Neural cell (in vitro differentiated cells): ENCODE measurements around the gene POLR1C. TPM values are rescaled to one million over a fixed set of nuclear protein-coding genes. Genes with fewer than 3 reads are reported as not detected.

ENCODE experiments used
- H2AFZ ChIP-seq: fragments of 200-600, 300-800 bp; sonication (generic), shearing (Covaris generic); 2 replicates; pipeline ENCODE4 v1.6.0; 2014; ENCODE audit warnings: low read depth, mild to moderate bottlenecking, antibody characterized with exemption, low read length, moderate library complexity
- H3F3A ChIP-seq: fragments of 200-600 bp; shearing (Covaris generic); 2 replicates; pipeline ENCODE4 v1.6.1; 2016; ENCODE audit warnings: mild to moderate bottlenecking, moderate library complexity, mixed read lengths, antibody characterized with exemption, low read length; ENCODE audit not compliant: insufficient read depth, poor library complexity, severe bottlenecking
- H3K27ac ChIP-seq: fragments of 200-600, 300-800 bp; sonication (generic), shearing (Covaris generic); 2 replicates; pipeline ENCODE4 v1.5.1; 2014; ENCODE audit warnings: mild to moderate bottlenecking, low read length, moderate library complexity
- H3K27me3 ChIP-seq: fragments of 300-800, 200-600 bp; sonication (generic), shearing (Covaris generic); 2 replicates; pipeline ENCODE4 v1.6.0; 2014; ENCODE audit warnings: mild to moderate bottlenecking, low read depth, low read length, moderate library complexity; ENCODE audit not compliant: insufficient read depth
- H3K36me3 ChIP-seq: fragments of 300-800, 200-600 bp; sonication (generic), shearing (Covaris generic); 2 replicates; pipeline ENCODE4 v1.5.1; 2014; ENCODE audit warnings: mild to moderate bottlenecking, antibody characterized with exemption, low read length, moderate library complexity; ENCODE audit not compliant: insufficient read depth
- H3K4me2 ChIP-seq: fragments of 300-800, 200-600 bp; sonication (generic), shearing (Covaris generic); 2 replicates; pipeline ENCODE4 v1.6.0; 2014; ENCODE audit warnings: mild to moderate bottlenecking, low read length
- H3K4me3 ChIP-seq: fragments of 300-800, 200-600 bp; sonication (generic), shearing (Covaris generic); 2 replicates; pipeline ENCODE4 v1.5.1; 2014; ENCODE audit warnings: mild to moderate bottlenecking, low read length, moderate library complexity
- H3K79me2 ChIP-seq: fragments of 200-600 bp; shearing (Covaris generic); replicated peaks from 2 replicates; pipeline ENCODE4 v1.6.0; 2014; ENCODE audit warnings: mild to moderate bottlenecking, low read length, moderate library complexity; ENCODE audit not compliant: insufficient read depth
- H3K9ac ChIP-seq: fragments of 300-800, 200-600 bp; sonication (generic), shearing (Covaris generic); 2 replicates; pipeline ENCODE4 v1.6.1; 2016; ENCODE audit warnings: mild to moderate bottlenecking, low read length, mixed read lengths
- H3K9me2 ChIP-seq: fragments of 200-600 bp; shearing (Covaris generic); 2 replicates; pipeline ENCODE4 v1.6.1; 2016; ENCODE audit warnings: mild to moderate bottlenecking, low read length, mixed read lengths; ENCODE audit not compliant: insufficient read depth
- H3K9me3 ChIP-seq: fragments of 200-600, 300-800 bp; sonication (generic), shearing (Covaris generic); 2 replicates; pipeline ENCODE4 v1.6.1; 2016; ENCODE audit warnings: mild to moderate bottlenecking, mixed run types, low read length, moderate library complexity, mixed read lengths
- H4K20me1 ChIP-seq: fragments of 200-600 bp; shearing (Covaris generic); 2 replicates; pipeline ENCODE4 v1.6.1; 2016; ENCODE audit warnings: mild to moderate bottlenecking, mixed run types; ENCODE audit not compliant: insufficient read depth
- EP300 ChIP-seq: fragments of 450-650 bp; conservative IDR thresholded peaks from 2 replicates; pipeline ENCODE4 v1.6.1; 2014; ENCODE audit warnings: antibody characterized with exemption, mild to moderate bottlenecking, moderate library complexity; ENCODE audit not compliant: poor library complexity, severe bottlenecking
- EZH2 ChIP-seq: fragments of 200-600, 300-800 bp; shearing (Covaris generic), sonication (generic); IDR thresholded peaks from 2 replicates; pipeline ENCODE4 v1.6.1; 2014; ENCODE audit warnings: antibody characterized with exemption, low read length, borderline replicate concordance, mild to moderate bottlenecking; ENCODE audit not compliant: insufficient read depth, poor library complexity, severe bottlenecking
- MXI1 ChIP-seq: fragments of 450-650 bp; conservative IDR thresholded peaks from 2 replicates; pipeline ENCODE4 v1.6.1; 2014; ENCODE audit warnings: antibody characterized with exemption, mild to moderate bottlenecking; ENCODE audit not compliant: poor library complexity, severe bottlenecking
- POLR2AphosphoS5 ChIP-seq: IDR thresholded peaks from 2 replicates; pipeline ENCODE4 v1.6.1; 2012
- RAD21 ChIP-seq: fragments of 450-650 bp; conservative IDR thresholded peaks from 2 replicates; pipeline ENCODE4 v1.6.1; 2014; ENCODE audit warnings: antibody characterized with exemption, mild to moderate bottlenecking, moderate library complexity
- SMC3 ChIP-seq: fragments of 450-650 bp; conservative IDR thresholded peaks from 2 replicates; pipeline ENCODE4 v1.6.1; 2014; ENCODE audit warnings: antibody characterized with exemption, mild to moderate bottlenecking, moderate library complexity; ENCODE audit not compliant: poor library complexity
- TAF1 ChIP-seq: IDR thresholded peaks from 2 replicates; pipeline ENCODE4 v1.6.1; 2012; ENCODE audit warnings: low read depth
- polyA plus RNA-seq: library from polyadenylated mRNA; depleted of rRNA; stranded (reverse); fragments of >200 nt; gene quantifications from 2 replicates; pipeline ENCODE4 v1.2.3, GENCODE V29; 2014
- TF ChIP-seq, protein P1 (sequence below): IDR thresholded peaks from 2 replicates; pipeline ENCODE4 v1.6.1; 2012; ENCODE audit warnings: borderline replicate concordance
- TF ChIP-seq, protein P2 (sequence below): fragments of 450-650 bp; IDR thresholded peaks from 2 replicates; pipeline ENCODE4 v1.5.1; 2014; ENCODE audit warnings: antibody characterized with exemption, mild to moderate bottlenecking, moderate library complexity; ENCODE audit not compliant: poor library complexity, severe bottlenecking

Gene POLR1C
- polyA plus RNA-seq, 1 donor from 2014 or later = 88.7 TPM

DNA sequence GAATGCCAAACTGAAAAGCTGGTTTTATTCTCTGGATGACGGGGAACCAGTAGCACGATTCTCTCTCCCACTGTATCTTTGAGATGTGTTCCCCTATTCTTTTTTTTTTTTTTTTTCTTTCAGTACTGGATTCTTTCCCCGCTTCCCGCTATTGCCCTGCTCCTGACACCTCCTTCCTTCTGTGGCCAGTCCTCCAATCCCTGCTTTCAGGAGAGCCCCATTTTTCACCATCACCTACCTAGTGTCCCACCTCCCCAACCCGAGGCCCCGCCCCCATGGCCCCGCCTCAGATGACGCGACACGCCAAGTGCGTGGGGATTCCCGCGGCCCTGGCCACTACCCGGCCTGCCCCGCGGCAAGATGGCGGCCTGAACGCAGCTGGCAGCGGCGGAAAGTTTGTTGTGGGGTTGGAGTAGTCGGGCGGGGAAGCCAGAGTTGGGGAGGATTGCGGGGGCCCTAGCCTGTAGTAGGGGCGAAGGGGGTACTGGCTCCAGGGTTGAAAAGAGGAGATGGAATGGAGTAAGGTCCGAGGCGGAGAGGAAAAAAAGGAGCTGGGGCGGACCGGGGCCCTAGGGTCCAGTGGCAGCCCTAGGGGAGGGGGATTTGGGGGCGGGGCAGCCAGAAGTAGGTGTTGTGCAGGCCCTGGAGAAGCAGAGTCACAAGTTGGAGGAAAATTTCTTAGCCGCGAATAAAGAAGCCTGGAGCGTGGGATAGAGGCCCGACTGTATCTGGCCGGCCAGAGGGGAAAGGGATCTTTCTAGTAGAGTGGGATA is 39.5 kb upstream of the POLR1C start, which contains the start of gene TJAP1:
Gene TJAP1, plus strand, starts transcription at position 336 of the 773 bp plus-strand sequence. CDS start 21,432 bp downstream, outside the sequence.
- H4K20me1 ChIP-seq = no peaks in the 10 kb centered on the region
- H3K27me3 ChIP-seq = no peaks in the 10 kb centered on the region
- no peaks in the 10 kb centered on the region for H3K9me2 ChIP-seq
- peak within 1 kb of the TSS; percentile 73 for H3K9ac ChIP-seq
- peak within 1 kb of the TSS; percentile 82 for H3K4me3 ChIP-seq
- no peaks in the 10 kb centered on the region for H3F3A ChIP-seq
- H3K79me2 ChIP-seq = peaks cover 30% of the 10 kb centered on the region
- peak within 1 kb of the TSS; percentile 77 for H3K27ac ChIP-seq
- H3K9me3 ChIP-seq = no peaks in the 10 kb centered on the region
- no peaks in the 10 kb centered on the region for H3K36me3 ChIP-seq
- peak within 1 kb of the TSS; percentile 87 for H2AFZ ChIP-seq
- TF ChIP-seq POLR2AphosphoS5 (peak; percentile 89), EP300 (no peak), RAD21 (no peak), MXI1 (peak; percentile 64), TAF1 (peak; percentile 57), EZH2 (no peak)
- TF ChIP-seq, protein P1, sequence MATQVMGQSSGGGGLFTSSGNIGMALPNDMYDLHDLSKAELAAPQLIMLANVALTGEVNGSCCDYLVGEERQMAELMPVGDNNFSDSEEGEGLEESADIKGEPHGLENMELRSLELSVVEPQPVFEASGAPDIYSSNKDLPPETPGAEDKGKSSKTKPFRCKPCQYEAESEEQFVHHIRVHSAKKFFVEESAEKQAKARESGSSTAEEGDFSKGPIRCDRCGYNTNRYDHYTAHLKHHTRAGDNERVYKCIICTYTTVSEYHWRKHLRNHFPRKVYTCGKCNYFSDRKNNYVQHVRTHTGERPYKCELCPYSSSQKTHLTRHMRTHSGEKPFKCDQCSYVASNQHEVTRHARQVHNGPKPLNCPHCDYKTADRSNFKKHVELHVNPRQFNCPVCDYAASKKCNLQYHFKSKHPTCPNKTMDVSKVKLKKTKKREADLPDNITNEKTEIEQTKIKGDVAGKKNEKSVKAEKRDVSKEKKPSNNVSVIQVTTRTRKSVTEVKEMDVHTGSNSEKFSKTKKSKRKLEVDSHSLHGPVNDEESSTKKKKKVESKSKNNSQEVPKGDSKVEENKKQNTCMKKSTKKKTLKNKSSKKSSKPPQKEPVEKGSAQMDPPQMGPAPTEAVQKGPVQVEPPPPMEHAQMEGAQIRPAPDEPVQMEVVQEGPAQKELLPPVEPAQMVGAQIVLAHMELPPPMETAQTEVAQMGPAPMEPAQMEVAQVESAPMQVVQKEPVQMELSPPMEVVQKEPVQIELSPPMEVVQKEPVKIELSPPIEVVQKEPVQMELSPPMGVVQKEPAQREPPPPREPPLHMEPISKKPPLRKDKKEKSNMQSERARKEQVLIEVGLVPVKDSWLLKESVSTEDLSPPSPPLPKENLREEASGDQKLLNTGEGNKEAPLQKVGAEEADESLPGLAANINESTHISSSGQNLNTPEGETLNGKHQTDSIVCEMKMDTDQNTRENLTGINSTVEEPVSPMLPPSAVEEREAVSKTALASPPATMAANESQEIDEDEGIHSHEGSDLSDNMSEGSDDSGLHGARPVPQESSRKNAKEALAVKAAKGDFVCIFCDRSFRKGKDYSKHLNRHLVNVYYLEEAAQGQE = peak; percentile 75
- peak within 1 kb of the TSS; percentile 99 for H3K4me2 ChIP-seq

DNA sequence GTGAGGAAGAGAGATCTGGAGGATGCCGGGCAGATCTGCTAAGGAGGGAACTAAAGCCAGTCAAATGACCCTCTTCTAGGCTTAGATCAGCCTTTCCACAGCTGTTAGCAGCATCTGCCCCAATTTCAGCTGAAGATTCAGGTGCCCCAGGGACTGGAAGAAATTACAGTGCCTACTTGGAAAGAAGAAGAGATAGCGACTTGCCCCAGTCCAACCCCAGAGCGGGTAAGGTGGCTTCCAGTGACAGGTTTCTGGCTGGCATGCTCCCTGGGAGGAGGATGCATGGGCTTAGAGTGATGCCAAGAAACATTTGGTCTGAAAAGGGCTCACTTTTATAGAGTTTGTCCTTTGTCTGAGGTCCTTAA is 38.9 kb upstream of the POLR1C start:
- H3K9ac ChIP-seq = peak overlapping the region; percentile 73
- TF ChIP-seq SMC3 (no peak), EZH2 (no peak), TAF1 (no peak), EP300 (no peak), POLR2AphosphoS5 (no peak), MXI1 (no peak), RAD21 (no peak)
- TF ChIP-seq, protein P2, sequence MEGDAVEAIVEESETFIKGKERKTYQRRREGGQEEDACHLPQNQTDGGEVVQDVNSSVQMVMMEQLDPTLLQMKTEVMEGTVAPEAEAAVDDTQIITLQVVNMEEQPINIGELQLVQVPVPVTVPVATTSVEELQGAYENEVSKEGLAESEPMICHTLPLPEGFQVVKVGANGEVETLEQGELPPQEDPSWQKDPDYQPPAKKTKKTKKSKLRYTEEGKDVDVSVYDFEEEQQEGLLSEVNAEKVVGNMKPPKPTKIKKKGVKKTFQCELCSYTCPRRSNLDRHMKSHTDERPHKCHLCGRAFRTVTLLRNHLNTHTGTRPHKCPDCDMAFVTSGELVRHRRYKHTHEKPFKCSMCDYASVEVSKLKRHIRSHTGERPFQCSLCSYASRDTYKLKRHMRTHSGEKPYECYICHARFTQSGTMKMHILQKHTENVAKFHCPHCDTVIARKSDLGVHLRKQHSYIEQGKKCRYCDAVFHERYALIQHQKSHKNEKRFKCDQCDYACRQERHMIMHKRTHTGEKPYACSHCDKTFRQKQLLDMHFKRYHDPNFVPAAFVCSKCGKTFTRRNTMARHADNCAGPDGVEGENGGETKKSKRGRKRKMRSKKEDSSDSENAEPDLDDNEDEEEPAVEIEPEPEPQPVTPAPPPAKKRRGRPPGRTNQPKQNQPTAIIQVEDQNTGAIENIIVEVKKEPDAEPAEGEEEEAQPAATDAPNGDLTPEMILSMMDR = no peak
- TF ChIP-seq, protein P1 = no peak
- no peaks in the 10 kb centered on the region for H4K20me1 ChIP-seq
- peak overlapping the region; percentile 99 for H3K4me2 ChIP-seq
- H2AFZ ChIP-seq = peak overlapping the region; percentile 87
- H3K27me3 ChIP-seq = no peaks in the 10 kb centered on the region
- H3K9me3 ChIP-seq = no peaks in the 10 kb centered on the region
- no peaks in the 10 kb centered on the region for H3F3A ChIP-seq
- H3K4me3 ChIP-seq = peak overlapping the region; percentile 82
- H3K79me2 ChIP-seq = peaks cover 30% of the 10 kb centered on the region
- H3K27ac ChIP-seq = peak overlapping the region; percentile 77
- H3K36me3 ChIP-seq = no peaks in the 10 kb centered on the region
- H3K9me2 ChIP-seq = no peaks in the 10 kb centered on the region
